K562 (cell line): ENCODE results near the gene GTF2I. TPM values are rescaled to one million over a fixed set of nuclear protein-coding genes. Genes with fewer than 3 reads are reported as not detected.

Experiments
- ATAC-seq: fragments of 200-7000 bp; cut with Tn5 transposase; 3 replicates; pipeline ENCODE4 v1.9.1; 2020; ENCODE audit warnings: moderate library complexity
- BruUV-seq: library from RNA; stranded (reverse); fragments of 400-500 nt; replicated peaks from 2 replicates; lab custom pipeline; 2021; lab: Mats Ljungman, UMichigan
- CTCF ChIA-PET: fragments of 300-600 bp; formaldehyde crosslinking; extraction: SDS; loops from one replicate; lab custom pipeline; 2021; ENCODE audit warnings: low intra/inter-chr PET ratio; lab: Yijun Ruan, JAX
- POLR2A ChIA-PET: fragments of 300-600, 350-650 bp; sonication (Branson Sonifier 250); formaldehyde crosslinking; extraction: SDS; loops from one replicate; lab custom pipeline; 2021; ENCODE audit warnings: antibody characterized with exemption, inconsistent platforms; lab: Yijun Ruan, JAX
- DNase-seq, 4 experiments: peaks; one replicate each; pipeline versions ENCODE4 v3.0.0 to v3.0.0-alpha.2; 2011 to 2018; ENCODE audit warnings: low spot score in 3 of 4, mixed read lengths in 3 of 4; ENCODE audit errors: extremely low read depth in 1 of 4
- FAIRE-seq: peaks from 2 replicates; lab custom pipeline; 2011; peaks lifted over from hg19 to GRCh38; lab: Jason Lieb, UNC
- H2AFZ ChIP-seq: 2 replicates; pipeline ENCODE4 v1.6.0; 2011; ENCODE audit warnings: low read depth, low read length, control low read depth, inconsistent platforms
- H3K27ac ChIP-seq: fragments of 200-600 bp; 3 replicates; pipeline ENCODE4 v1.8.0; 2011; ENCODE audit warnings: low read depth, mild to moderate bottlenecking, control low read depth, inconsistent platforms, low read length, moderate library complexity, mixed read lengths; ENCODE audit errors: extremely low read depth
- H3K27me3 ChIP-seq, 2 experiments: fragments of 300-600 bp in 1 of 2; 2 replicates in 1 of 2; 3 replicates in 1 of 2; pipeline versions ENCODE4 v1.6.0 to v1.8.0; 2011; ENCODE audit warnings: inconsistent platforms in 2 of 2, low read length in 2 of 2, mild to moderate bottlenecking in 1 of 2, mixed read lengths in 1 of 2, moderate library complexity in 1 of 2; ENCODE audit not compliant: control insufficient read depth in 2 of 2, insufficient read depth in 2 of 2
- H3K36me3 ChIP-seq: fragments of 300-600 bp; 3 replicates; pipeline ENCODE4 v1.8.0; 2011; ENCODE audit warnings: mild to moderate bottlenecking, low read length, inconsistent platforms; ENCODE audit not compliant: control insufficient read depth, insufficient read depth
- H3K4me1 ChIP-seq, 2 experiments: fragments of 200-600 bp in 1 of 2; replicated peaks in 1 of 2; 2 replicates in 1 of 2; 3 replicates in 1 of 2; pipeline versions ENCODE4 v1.5.1 to v1.8.0; 2011; ENCODE audit warnings: inconsistent platforms in 2 of 2, low read length in 2 of 2, mild to moderate bottlenecking in 1 of 2, mixed read lengths in 1 of 2, moderate library complexity in 1 of 2; ENCODE audit not compliant: control insufficient read depth in 2 of 2, insufficient read depth in 2 of 2
- H3K4me2 ChIP-seq: 2 replicates; pipeline ENCODE4 v1.6.1; 2011; ENCODE audit warnings: low read length, control low read depth, inconsistent platforms, mixed read lengths; ENCODE audit not compliant: insufficient read depth
- H3K4me3 ChIP-seq: fragments of 200-600 bp; sonication (generic), shearing (Covaris generic); 2 replicates; pipeline ENCODE4 v1.5.1; 2016; ENCODE audit warnings: control low read depth, inconsistent platforms
- H3K79me2 ChIP-seq: fragments of 200-600 bp; 3 replicates; pipeline ENCODE4 v1.8.0; 2011; ENCODE audit warnings: low read length, inconsistent platforms; ENCODE audit not compliant: control insufficient read depth, insufficient read depth
- H3K9ac ChIP-seq, 2 experiments: 2 replicates each; pipeline versions ENCODE4 v1.6.0 to v1.6.1; 2011; ENCODE audit warnings: low read depth in 2 of 2, low read length in 2 of 2, control low read depth in 1 of 2, inconsistent platforms in 1 of 2, mild to moderate bottlenecking in 1 of 2, mixed read lengths in 1 of 2; ENCODE audit not compliant: insufficient read depth in 1 of 2
- H3K9me1 ChIP-seq: one replicate; pipeline ENCODE4 v1.6.0; 2011; ENCODE audit warnings: inconsistent platforms, mild to moderate bottlenecking, low read length, moderate library complexity; ENCODE audit not compliant: control insufficient read depth, insufficient read depth
- H3K9me3 ChIP-seq: replicated peaks from 2 replicates; pipeline ENCODE4 v1.5.1; 2011; ENCODE audit warnings: low read depth, low read length, inconsistent platforms; ENCODE audit not compliant: control insufficient read depth, insufficient read depth
- H4K20me1 ChIP-seq: replicated peaks from 2 replicates; pipeline ENCODE4 v1.6.1; 2011; ENCODE audit warnings: low read length, inconsistent platforms, mixed read lengths; ENCODE audit not compliant: control insufficient read depth, insufficient read depth
- BACH1 ChIP-seq: fragments of 200-800 bp; sonication (Bioruptor generic); IDR thresholded peaks from 2 replicates; pipeline ENCODE4 v1.6.1; 2016; ENCODE audit warnings: missing genetic modification characterization, missing compliant biosample characterization
- CBX2 ChIP-seq: fragments of 200-600 bp; sonication (generic); IDR thresholded peaks from one replicate; pipeline ENCODE4 v1.6.1; 2012; ENCODE audit warnings: mild to moderate bottlenecking, low read length, inconsistent platforms; ENCODE audit not compliant: insufficient read depth, poor library complexity, severe bottlenecking
- KHSRP ChIP-seq: fragments of 450-650 bp; IDR thresholded peaks from 2 replicates; pipeline ENCODE4 v1.6.1; 2017
- KLF10 ChIP-seq: fragments of 250-450 bp; sonication (Bioruptor Pico); IDR thresholded peaks from 2 replicates; pipeline ENCODE4 v1.6.1; 2021; ENCODE audit warnings: matching md5 sums
- KLF13 ChIP-seq: fragments of 450-650 bp; IDR thresholded peaks from 2 replicates; pipeline ENCODE4 v1.6.1; 2016; ENCODE audit warnings: missing genetic modification characterization, low read depth, mild to moderate bottlenecking, missing compliant biosample characterization, moderate library complexity, borderline replicate concordance
- MCM7 ChIP-seq, 2 experiments: fragments of 450-650 bp; IDR thresholded peaks; 2 replicates each; pipeline ENCODE4 v1.6.1; 2016 to 2018
- MTF1 ChIP-seq: fragments of 250-450 bp; sonication (Bioruptor Pico); IDR thresholded peaks from 2 replicates; pipeline ENCODE4 v1.9.0; 2021; ENCODE audit warnings: moderate library complexity, mild to moderate bottlenecking, inconsistent platforms, borderline replicate concordance
- MXI1 ChIP-seq: IDR thresholded peaks from 2 replicates; pipeline ENCODE4 v1.6.1; 2011; ENCODE audit warnings: low read depth, mild to moderate bottlenecking, improper control_type of control experiment, low read length
- PRPF4 ChIP-seq: fragments of 200-400 bp; formaldehyde crosslinking; IDR thresholded peaks from one replicate; pipeline ENCODE4 v1.6.1; 2017; ENCODE audit warnings: low read length, low read depth, mild to moderate bottlenecking; ENCODE audit not compliant: insufficient read depth, poor library complexity, severe bottlenecking
- RFX1 ChIP-seq: fragments of 450-650 bp; IDR thresholded peaks from 2 replicates; pipeline ENCODE4 v1.6.1; 2016; ENCODE audit warnings: mild to moderate bottlenecking, moderate library complexity
- RNF2 ChIP-seq: sonication (generic); IDR thresholded peaks from 2 replicates; pipeline ENCODE4 v1.6.1; 2016
- SAFB ChIP-seq: fragments of 200-400 bp; formaldehyde crosslinking; IDR thresholded peaks from 2 replicates; pipeline ENCODE4 v1.6.1; 2017; ENCODE audit warnings: low read depth, low read length, borderline replicate concordance
- TCFL5 ChIP-seq: fragments of 250-450 bp; sonication (Bioruptor Pico); conservative IDR thresholded peaks from 2 replicates; pipeline ENCODE4 v1.6.1; 2021; ENCODE audit warnings: mild to moderate bottlenecking, moderate library complexity, matching md5 sums
- ZNF124 ChIP-seq: sonication (generic); formaldehyde crosslinking; IDR thresholded peaks from 2 replicates; pipeline ENCODE4 v1.8.1; 2022; ENCODE audit warnings: missing genetic modification reagents
- ZNF174 ChIP-seq: fragments of 250-450 bp; sonication (Bioruptor Pico); IDR thresholded peaks from 2 replicates; pipeline ENCODE4 v1.4.0; 2020; ENCODE audit warnings: mild to moderate bottlenecking
- ZNF274 ChIP-seq: IDR thresholded peaks from 2 replicates; pipeline ENCODE4 v1.6.1; 2011; ENCODE audit warnings: low read depth, mild to moderate bottlenecking, low read length, moderate library complexity, borderline replicate concordance
- ZNF311 ChIP-seq: fragments of 250-450 bp; sonication (Bioruptor Pico); IDR thresholded peaks from 2 replicates; pipeline ENCODE4 v1.4.0; 2020; ENCODE audit warnings: mild to moderate bottlenecking, moderate library complexity
- ZNF445 ChIP-seq: fragments of 250-450 bp; sonication (Bioruptor Pico); IDR thresholded peaks from 2 replicates; pipeline ENCODE4 v1.4.0; 2020; ENCODE audit warnings: low read depth, mild to moderate bottlenecking, moderate library complexity
- ZNF639 ChIP-seq, 2 experiments: fragments of 200-800 bp in 1 of 2; sonication (Bioruptor generic) in 1 of 2; sonication (generic) in 1 of 2; formaldehyde crosslinking in 1 of 2; IDR thresholded peaks in 1 of 2; conservative IDR thresholded peaks in 1 of 2; 2 replicates each; pipeline versions ENCODE4 v1.5.0 to v1.6.1; 2016 to 2020; ENCODE audit warnings: missing compliant biosample characterization in 1 of 2, missing genetic modification characterization in 1 of 2, missing genetic modification reagents in 1 of 2
- WGBS: fragments of 100-300 bp; shearing (Covaris generic); methylation state at CpG from one replicate; pipeline ENCODE4 v1.1.6; 2016; ENCODE audit warnings: low coverage, mixed read lengths; ENCODE audit not compliant: insufficient coverage; ENCODE audit errors: missing lambda C conversion rate; 5-methylcytosine and 5-hydroxymethylcytosine counted together
- in situ Hi-C: fragments of 300-500 bp; cut with MboI; formaldehyde crosslinking; loops from 4 replicates; pipeline ENCODE4 v1.15.0; 2018; ENCODE audit warnings: inconsistent platforms, mixed read lengths
- intact Hi-C: fragments of 100-400 bp; cut with micrococcal nuclease; formaldehyde crosslinking; loops from 2 replicates; pipeline ENCODE4 v1.14.2; 2022
- polyA plus RNA-seq, 8 experiments: library from polyadenylated mRNA; depleted of rRNA in 4 of 8; stranded (reverse) in 5 of 8; unstranded in 3 of 8; fragments of >200 nt; fragmentation: Nextera tagmentation in 2 of 8; fragmentation: Illumina TruSeq in 1 of 8; extraction: Ambion mirVana in 2 of 8; extraction: Trizol in 1 of 8; gene quantifications; 2 replicates each; pipeline versions ENCODE4 v1.2.1 to v1.2.3, GENCODE V29; 2011 to 2014; ENCODE audit warnings: inconsistent platforms in 1 of 8, missing spikeins in 1 of 8
- total RNA-seq, 7 experiments: library from RNA; depleted of rRNA in 6 of 7; stranded (reverse); fragments of >200 nt in 6 of 7; fragmentation: Illumina TruSeq in 2 of 7; extraction: Trizol in 2 of 7; gene quantifications; 2 replicates each; pipeline versions ENCODE4 v1.2.1 to v1.2.3, GENCODE V29; 2011 to 2021; ENCODE audit warnings: low replicate concordance in 1 of 7

The GTF2I gene
- total and polyA plus RNA-seq, 9 of the 15 experiments (the other 6 are each of a cell fraction or from before 2014, with no cell fraction given) = 8.4 to 161 (median 90.0) TPM

- Histone ChIP-seq H3K9me3 (no peaks in the 10 kb centered on the region), H3K27ac (no peak overlapping the region), H3K79me2 (no peaks in the 10 kb centered on the region), H3K9ac (no peak overlapping the region), H3K27me3 (no peaks in the 10 kb centered on the region), H3K4me2 (no peak overlapping the region), H3K36me3 (peaks cover 72% of the 10 kb centered on the region; the same call in 2 of the 3 replicates), H4K20me1 (no peaks in the 10 kb centered on the region), H3K9me1 (no peaks in the 10 kb centered on the region), H2AFZ (no peak overlapping the region), H3K4me3 (no peak overlapping the region), H3K4me1 (no peaks in the 10 kb centered on the region)
- BruUV-seq = no TSS peak
- TF ChIP-seq PRPF4 = no peak
- no peak for TF ChIP-seq TCFL5 (CRISPR knock-in tag)
- TF ChIP-seq RFX1 = no peak
- no peak for TF ChIP-seq ZNF639 (CRISPR knock-in tag; conservative IDR thresholded peaks at IDR 0.05 in 1 of 2, IDR thresholded peaks at IDR 0.05 in 1 of 2)
- no peak for TF ChIP-seq KLF13 (tag)
- no peak for TF ChIP-seq ZNF174 (CRISPR knock-in tag)
- no peak for TF ChIP-seq ZNF311 (CRISPR knock-in tag)
- no peak for TF ChIP-seq ZNF445
- TF ChIP-seq RNF2 = no peak
- no peak for TF ChIP-seq BACH1 (tag)
- no peak for TF ChIP-seq MXI1
- no peak for TF ChIP-seq ZNF124 (CRISPR knock-in tag)
- no peak for TF ChIP-seq MCM7 (IDR thresholded peaks at IDR 0.05)
- TF ChIP-seq ZNF274 = no peak
- no peak for TF ChIP-seq KLF10 (CRISPR knock-in tag)
- no peak for TF ChIP-seq CBX2
- TF ChIP-seq MTF1 (CRISPR knock-in tag) = no peak
- no peak for TF ChIP-seq SAFB
- TF ChIP-seq KHSRP = no peak
- in situ Hi-C loops = loop anchor here (25.0 kb wide), 2 partner anchors 144 to 494 kb away; partner anchors contain the start of gene GTF2IRD2
- 89% methylated on average over 1 of the region's 1 CpG for WGBS
- no peak for DNase-seq
- POLR2A ChIA-PET = no interaction called here
- FAIRE-seq = no peak
- intact Hi-C loops = loop anchor here (10.0 kb wide), 1 partner anchor 146 kb away; no protein-coding TSS in a partner anchor
- CTCF ChIA-PET = no interaction called here
- no peak for ATAC-seq
Observed at GRCh38 chr7:74718336-74718735, 60.8 kb downstream of the GTF2I start.
